ENCODE results near the gene GRIK3.
"Not testable (repeated sequence)": the region's sequence is repeated elsewhere in the genome, so short reads cannot be mapped to it uniquely, and the experiment has no call there.

GRIK3 gene

DNA sequence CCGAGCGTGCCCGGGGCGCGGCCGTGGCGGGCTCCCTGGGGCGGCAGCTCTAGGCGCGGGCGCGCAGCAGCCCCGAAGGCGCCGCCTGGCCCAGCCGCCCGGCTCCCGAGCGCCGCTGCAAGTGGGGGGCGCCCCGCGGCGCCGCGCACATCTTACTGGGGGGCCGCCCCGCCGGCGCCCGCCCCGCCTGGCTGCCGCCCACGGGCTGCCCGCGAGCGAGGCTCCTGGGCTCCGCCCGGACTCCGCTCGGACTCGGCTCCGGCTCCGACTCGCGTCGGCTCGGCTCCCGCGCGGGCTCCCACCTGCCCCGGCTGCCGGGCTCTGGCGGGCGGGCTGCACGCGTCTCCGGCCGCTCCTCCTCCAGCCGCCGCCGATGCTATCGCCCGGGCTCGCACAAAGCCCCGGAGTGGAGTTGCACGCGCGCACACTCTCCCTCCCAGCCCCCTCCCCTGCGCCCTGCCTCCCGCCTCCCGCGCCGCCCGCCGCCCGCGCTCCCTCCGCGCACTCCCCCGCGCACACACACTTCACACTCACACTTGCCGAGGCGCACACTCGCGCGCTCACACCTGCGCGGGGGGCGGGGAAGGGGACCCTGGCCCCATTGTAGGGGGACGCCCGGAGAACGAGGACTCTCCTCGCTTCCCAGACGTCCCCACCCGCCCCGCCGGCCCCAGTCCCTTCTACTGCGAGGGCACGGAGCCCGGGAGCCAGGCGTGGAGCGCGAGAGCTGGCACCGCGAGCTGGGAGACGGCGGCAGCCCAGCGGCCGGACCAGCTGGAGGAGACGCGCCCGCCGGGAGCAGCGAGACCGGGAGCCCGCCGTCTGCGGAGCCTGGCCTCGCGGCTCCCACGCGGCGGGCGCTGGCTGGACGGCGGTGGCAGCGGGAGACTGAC lies at the start of gene GRIK3:
TSS of gene GRIK3 (minus strand) at position 395 of the 893 bp plus-strand sequence. CDS start 407 bp downstream, outside the sequence.
- peak; percentile 69 for DNase-seq

DNA sequence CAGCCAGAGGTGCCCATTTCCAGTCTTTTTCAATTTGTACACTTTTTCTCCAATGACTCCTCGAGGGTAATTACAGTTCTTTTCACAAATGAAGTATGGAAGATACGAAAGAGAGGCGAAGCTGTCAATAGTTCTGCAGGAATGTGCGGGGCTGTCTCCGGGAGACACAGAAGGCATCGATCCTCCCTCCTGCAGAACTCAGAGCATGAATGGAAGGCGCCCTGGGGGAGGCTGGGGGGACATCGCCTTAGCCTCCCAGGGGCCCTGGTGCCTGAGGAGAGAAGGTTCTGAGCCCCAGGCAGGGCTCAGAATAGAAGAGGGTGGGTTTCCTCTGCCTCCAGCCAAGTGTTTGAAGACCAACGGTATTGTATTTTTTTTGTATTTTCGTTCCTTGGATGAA lies 49.7 kb upstream of the GRIK3 start:
- no peak for DNase-seq

GRCh38 chr1:37083603-37084002 lies 49.3 kb upstream of the GRIK3 start:
- no peak for DNase-seq

DNA sequence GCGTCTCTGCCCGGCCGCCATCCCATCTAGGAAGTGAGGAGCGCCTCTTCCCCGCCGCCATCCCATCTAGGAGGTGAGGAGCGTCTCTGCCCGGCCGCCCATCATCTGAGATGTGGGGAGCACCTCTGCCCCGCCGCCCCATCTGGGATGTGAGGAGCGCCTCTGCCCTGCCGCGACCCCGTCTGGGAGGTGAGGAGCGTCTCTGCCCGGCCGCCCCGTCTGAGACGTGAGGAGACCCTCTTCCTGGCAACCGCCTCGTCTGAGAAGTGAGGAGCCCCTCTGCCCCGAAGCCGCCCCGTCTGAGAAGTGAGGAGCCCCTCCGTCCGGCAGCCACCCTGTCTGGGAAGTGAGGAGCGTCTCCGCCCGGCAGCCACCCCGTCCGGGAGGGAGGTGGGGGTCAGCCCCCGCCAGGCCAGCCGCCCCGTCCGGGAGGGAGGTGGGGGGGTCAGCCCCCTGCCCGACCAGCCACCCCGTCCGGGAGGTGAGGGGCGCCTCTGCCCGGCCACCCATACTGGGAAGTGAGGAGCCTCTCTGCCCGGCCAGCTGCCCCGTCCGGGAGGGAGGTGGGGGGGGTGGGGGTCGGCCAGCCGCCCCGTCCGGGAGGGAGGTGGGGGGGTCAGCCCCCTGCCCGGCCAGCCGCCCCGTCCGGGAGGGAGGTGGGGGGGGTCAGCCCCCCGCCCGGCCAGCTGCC lies 46.1 kb upstream of the GRIK3 start:
- DNase-seq, result not testable (repeated sequence)

DNA sequence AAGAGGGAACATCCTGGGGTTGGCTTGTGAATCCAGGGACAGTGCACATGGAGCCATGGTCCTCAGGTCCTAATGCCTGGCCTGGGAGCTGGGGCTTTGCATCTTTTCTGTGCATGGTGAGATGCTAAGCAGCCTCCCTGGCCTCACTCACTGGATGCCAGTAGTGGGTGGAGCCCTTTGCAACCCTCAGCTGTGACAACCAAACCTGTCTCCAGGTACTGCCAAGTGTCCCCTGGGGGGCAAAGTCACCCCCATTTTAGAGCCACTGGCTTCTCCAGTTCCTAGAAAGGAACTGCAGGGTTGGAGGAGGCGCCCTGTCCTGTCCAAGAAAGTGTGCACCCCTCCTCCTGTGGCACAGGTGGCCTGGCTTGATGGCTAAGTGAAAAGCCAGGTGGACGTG lies 44.6 kb upstream of the GRIK3 start:
- no peak for DNase-seq

- DNase-seq, result no peak
Observed at GRCh38 chr1:37076168-37076567, 41.9 kb upstream of the GRIK3 start.

DNA sequence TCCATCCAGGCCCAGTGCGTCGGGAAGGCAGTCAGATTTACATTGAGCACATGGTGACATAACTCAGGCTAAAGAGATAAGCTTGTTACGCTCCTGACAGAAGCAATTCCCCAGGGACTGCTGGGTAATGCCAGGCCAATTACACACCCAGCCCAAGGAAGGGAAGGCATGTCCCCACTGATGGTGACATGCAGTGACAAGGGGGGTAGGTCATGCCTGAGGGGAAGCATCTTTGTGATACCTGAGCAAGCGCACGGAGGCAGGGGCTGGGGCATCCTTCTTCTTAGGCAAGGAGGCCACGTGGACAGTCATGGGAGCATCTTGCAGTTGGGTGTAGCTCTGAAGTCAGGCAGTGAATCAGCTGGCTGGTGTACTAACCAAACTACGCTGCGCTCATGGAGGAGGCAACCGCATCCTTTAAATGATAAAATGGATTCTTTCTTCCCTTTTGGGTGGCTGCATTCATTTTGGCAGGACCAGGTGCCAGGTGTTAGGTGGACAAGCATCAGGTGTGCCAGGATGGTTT lies 39.6 kb upstream of the GRIK3 start:
- DNase-seq, result peak; percentile 47

- DNase-seq, result no peak
Observed at GRCh38 chr1:37073152-37073853, 39.0 kb upstream of the GRIK3 start.

DNA sequence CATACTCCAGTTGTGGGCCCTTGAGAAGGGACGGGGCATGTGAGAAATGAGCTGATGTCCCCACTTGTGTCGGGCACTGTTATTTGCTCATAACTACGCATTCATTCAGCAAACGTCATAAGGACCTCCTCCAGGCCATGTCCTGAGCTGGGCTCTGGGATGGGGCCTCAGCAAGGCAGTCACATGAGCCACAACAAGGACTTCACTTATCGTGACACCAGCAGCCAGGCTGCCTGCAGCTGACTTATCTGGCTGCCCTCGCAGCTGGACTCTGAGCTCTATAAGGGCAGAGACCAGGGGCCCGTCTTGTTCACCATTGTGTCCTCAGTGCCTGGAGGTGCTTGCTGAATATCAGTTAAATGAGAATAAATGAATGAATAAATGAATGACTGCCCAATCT lies 37.5 kb upstream of the GRIK3 start:
- DNase-seq, result no peak

DNA sequence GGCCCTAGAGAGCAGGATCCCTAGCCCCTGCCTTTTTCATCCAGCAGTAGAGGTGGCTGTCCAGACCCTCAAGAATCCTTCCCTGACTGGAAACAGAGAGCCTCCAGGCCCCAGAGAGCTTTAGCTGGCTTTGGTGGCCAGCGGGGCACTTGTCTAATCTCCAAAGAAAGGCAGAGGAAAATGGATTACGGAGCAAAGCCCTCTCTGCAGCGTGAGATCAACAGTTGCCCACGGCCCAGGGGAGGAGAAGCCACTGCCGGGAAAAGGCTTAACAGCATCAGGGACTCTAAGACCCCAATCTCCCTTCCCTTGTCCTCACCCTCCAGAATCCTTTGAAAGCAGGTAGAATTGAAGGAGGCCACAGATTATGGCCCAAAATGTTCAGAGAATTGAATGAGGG lies 35.8 kb upstream of the GRIK3 start:
- DNase-seq, result no peak

DNA sequence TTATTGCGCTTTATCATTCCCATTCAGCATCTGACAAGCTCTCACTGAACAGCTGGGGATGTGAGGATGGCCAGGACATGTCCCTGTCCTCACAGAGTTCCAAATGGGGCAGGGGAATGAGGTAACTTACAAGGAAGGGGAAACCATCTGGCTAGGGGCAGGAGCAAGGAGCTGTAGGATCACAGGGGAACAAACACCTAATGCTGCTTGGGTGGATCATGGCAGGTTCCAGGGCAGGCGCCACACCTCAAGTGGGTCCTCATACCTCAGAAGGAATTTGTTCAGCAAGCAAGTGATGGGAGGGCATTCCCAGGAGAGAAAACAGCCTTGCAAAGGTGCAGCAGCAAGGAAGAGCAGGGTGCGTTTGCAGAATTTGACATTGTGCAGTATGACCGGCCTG lies 35.1 kb upstream of the GRIK3 start:
- DNase-seq, result no peak

DNA sequence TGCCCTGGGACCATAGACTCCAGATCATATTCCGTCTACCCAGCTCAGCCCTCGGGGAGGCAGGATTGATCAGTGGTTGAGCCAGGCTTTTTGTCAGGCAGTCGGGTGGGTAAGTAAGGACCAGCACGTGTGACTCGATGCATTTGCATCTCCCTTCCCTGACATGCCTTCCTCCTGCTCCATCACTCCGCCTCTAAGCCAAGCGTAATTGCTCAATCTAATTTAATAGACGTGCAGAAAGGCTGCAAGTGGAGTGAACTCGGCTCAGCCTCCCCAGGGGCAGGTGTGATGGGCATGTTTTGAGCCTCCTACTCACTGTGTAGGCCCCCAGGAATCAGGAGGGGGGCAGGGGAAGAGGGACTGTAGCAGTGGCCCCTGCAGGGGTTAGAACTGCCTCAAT lies 34.6 kb upstream of the GRIK3 start:
- DNase-seq, result peak; percentile 59

- DNase-seq, result no peak
Observed at GRCh38 chr1:37068260-37068659, 33.9 kb upstream of the GRIK3 start.

DNA sequence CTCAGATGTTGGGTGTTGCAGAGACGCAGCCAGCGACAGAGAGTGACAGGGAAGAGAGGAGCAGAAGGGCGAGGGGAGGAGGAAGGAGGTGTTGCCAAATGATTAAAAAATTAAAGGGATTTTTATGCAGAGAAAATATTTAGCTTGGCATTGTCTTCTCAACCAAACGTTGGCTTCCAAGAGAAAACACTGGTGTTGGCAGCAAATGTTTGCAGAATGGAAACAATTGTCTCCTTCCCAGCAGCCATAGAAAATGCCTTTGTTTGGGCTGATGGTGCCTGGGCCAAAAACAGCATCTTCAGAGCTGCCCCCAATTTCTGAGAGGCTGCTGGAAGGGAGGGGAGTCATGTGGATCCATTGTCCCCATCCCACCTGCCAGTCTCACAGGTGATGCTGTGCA lies 29.7 kb upstream of the GRIK3 start:
- DNase-seq, result no peak

- DNase-seq, result no peak
Observed at GRCh38 chr1:37059346-37059745, 25.0 kb upstream of the GRIK3 start.

- DNase-seq, result no peak
Observed at GRCh38 chr1:37058424-37058988, 24.2 kb upstream of the GRIK3 start.

DNA sequence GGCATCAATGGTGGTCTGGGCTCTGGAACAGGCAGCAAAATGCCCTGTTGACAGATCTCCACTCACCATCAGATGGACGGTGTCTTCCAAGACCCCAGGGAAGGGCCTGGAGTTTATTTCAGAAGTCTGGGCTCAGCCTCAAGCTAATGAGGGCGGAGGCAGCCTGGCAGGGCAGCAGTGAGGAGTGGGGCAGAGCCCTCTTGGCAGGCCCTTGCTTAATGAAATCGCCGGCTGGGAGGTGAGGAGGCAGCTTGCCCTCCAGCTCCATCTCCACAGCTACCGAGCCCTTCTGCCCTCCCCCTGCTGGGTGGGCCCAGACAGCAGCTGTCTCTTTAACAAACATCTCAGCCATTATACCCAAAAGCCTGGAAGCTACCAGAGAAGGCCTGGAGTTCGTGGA lies 22.0 kb upstream of the GRIK3 start:
- peak; percentile 39 for DNase-seq

DNA sequence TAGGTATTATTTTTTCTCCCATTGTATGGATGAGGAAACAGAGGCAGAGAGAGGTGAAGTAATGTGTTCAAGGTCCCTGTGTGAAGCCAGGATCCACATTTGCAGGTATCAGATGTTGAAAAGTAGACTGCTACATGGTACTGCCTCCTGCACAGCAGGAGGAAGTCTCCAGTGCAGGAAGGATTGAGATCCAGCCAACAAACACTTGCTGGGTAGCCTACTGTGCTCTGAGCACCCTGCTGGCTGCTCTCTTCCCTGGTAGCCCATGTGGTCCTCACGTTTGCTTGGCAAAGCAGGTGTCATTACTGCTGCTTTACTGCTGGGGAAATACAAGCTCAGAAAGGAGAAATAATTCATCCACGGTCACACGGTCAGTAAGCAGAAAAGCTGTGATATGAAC lies 21.3 kb upstream of the GRIK3 start:
- no peak for DNase-seq

- no peak for DNase-seq
Observed at GRCh38 chr1:37053173-37053572, 18.9 kb upstream of the GRIK3 start.

- DNase-seq, result no peak
Observed at GRCh38 chr1:37052120-37052519, 17.8 kb upstream of the GRIK3 start.

GRCh38 chr1:37051346-37051745 lies 17.0 kb upstream of the GRIK3 start:
- DNase-seq, result no peak

- DNase-seq, result peak; percentile 90
Observed at GRCh38 chr1:37047542-37047941, 13.2 kb upstream of the GRIK3 start.

- DNase-seq, result no peak
Observed at GRCh38 chr1:37043101-37043500, 8.8 kb upstream of the GRIK3 start.

Data from NCI-H2171 (cell line).